ENCODE measurements around the gene KCNN1. TPM values are rescaled to one million over a fixed set of nuclear protein-coding genes. Genes with fewer than 3 reads are reported as not detected.

Gene KCNN1
- total and polyA plus RNA-seq, 2 of the 13 experiments (the other 11 are each of a cell fraction or from before 2014, with no cell fraction given) = 0.04 TPM; not detected in 1

- TF ChIP-seq ISL2 (CRISPR knock-in tag; IDR thresholded peaks at IDR 0.05) (no peak), HOXA5 (CRISPR knock-in tag; IDR thresholded peaks at IDR 0.05) (no peak), SNRNP70 (IDR thresholded peaks at IDR 0.05; ENCODE audit: low read depth, low read length) (no peak), ZNF136 (CRISPR knock-in tag; IDR thresholded peaks at IDR 0.05; ENCODE audit: low read depth) (no peak), ZC3H13 (CRISPR knock-in tag; IDR thresholded peaks at IDR 0.05) (no peak), ZNF672 (CRISPR knock-in tag; IDR thresholded peaks at IDR 0.05) (no peak), KLF11 (CRISPR knock-in tag; IDR thresholded peaks at IDR 0.05) (no peak), MTA1 (CRISPR knock-in tag; IDR thresholded peaks at IDR 0.05; ENCODE audit: borderline replicate concordance) (0 out of 2 replicates have a peak, but pooled peaks have one; percentile 26), CCAR2 (optimal IDR thresholded peaks at IDR 0.05; ENCODE audit: low read depth, low read length) (no peak), HNF4A (CRISPR knock-in tag; IDR thresholded peaks at IDR 0.05) (no peak), ZNF207 (IDR thresholded peaks at IDR 0.05; ENCODE audit: borderline replicate concordance) (no peak), ZNF451 (CRISPR knock-in tag; IDR thresholded peaks at IDR 0.05) (no peak), ZNF749 (CRISPR knock-in tag; IDR thresholded peaks at IDR 0.05; ENCODE audit: borderline replicate concordance) (no peak), ZNF552 (CRISPR knock-in tag; IDR thresholded peaks at IDR 0.05; ENCODE audit: borderline replicate concordance) (no peak), FOSL2 (CRISPR knock-in tag; IDR thresholded peaks at IDR 0.05) (peak; percentile 86), ZNF510 (CRISPR knock-in tag; IDR thresholded peaks at IDR 0.05; ENCODE audit: low read depth) (no peak), ZNF138 (CRISPR knock-in tag; IDR thresholded peaks at IDR 0.05; ENCODE audit: low read depth) (no peak), PRMT3 (CRISPR knock-in tag; IDR thresholded peaks at IDR 0.05; ENCODE audit: borderline replicate concordance, low read depth) (no peak), REPIN1 (CRISPR knock-in tag; IDR thresholded peaks at IDR 0.05; ENCODE audit: borderline replicate concordance, low read depth) (no peak), KAT7 (CRISPR knock-in tag; IDR thresholded peaks at IDR 0.05; ENCODE audit: borderline replicate concordance) (no peak), HNRNPL (IDR thresholded peaks at IDR 0.05; ENCODE audit: low read depth, low read length) (peak; percentile 74), THAP11 (CRISPR knock-in tag; IDR thresholded peaks at IDR 0.05) (no peak), MEIS1 (CRISPR knock-in tag; IDR thresholded peaks at IDR 0.05; ENCODE audit: borderline replicate concordance) (no peak), ZNF570 (CRISPR knock-in tag; IDR thresholded peaks at IDR 0.05; ENCODE audit: borderline replicate concordance) (no peak), RARA (CRISPR knock-in tag; IDR thresholded peaks at IDR 0.05) (peak; percentile 47), TEAD3 (CRISPR knock-in tag; optimal IDR thresholded peaks at IDR 0.05; ENCODE audit: borderline replicate concordance) (no peak), SRSF1 (optimal IDR thresholded peaks at IDR 0.05; ENCODE audit: low read depth, low read length) (peak; percentile 47), KDM1A (CRISPR knock-in tag; IDR thresholded peaks at IDR 0.05) (no peak), ZNF124 (CRISPR knock-in tag; IDR thresholded peaks at IDR 0.05) (no peak), RARG (CRISPR knock-in tag; IDR thresholded peaks at IDR 0.05; ENCODE audit: low read depth) (no peak), ZBTB46 (CRISPR knock-in tag; IDR thresholded peaks at IDR 0.05; ENCODE audit: borderline replicate concordance) (no peak), HHEX (CRISPR knock-in tag; IDR thresholded peaks at IDR 0.05) (no peak), HCFC1 (IDR thresholded peaks at IDR 0.05; ENCODE audit: low read depth, low read length) (no peak), ATAD3A (CRISPR knock-in tag; IDR thresholded peaks at IDR 0.05) (no peak), ZMYM2 (CRISPR knock-in tag; IDR thresholded peaks at IDR 0.05) (no peak)
Observed at GRCh38 chr19:18021121-18021755, 54.3 kb downstream of the KCNN1 start (continued).
